HG02763 (cell line): ENCODE results near the gene SLC17A4.
"Not testable (repeated sequence)": the region's sequence is repeated elsewhere in the genome, so short reads cannot be mapped to it uniquely, and the experiment has no call there.

Experiments used
- ATAC-seq: cut with Tn5 transposase; IDR thresholded peaks from one replicate; pipeline ENCODE4 v1.9.1; 2021; ENCODE audit warnings: mild to moderate bottlenecking, moderate library complexity; ENCODE audit not compliant: unreplicated experiment

The SLC17A4 gene

GRCh38 chr6:25754535-25754934, at the start of gene SLC17A4:
Gene SLC17A4 (plus strand): TSS chr6:25754742. CDS start chr6:25761963, 7,221 bp downstream.
- ATAC-seq, result no peak

- no peak for ATAC-seq
These were observed 48.1 kb upstream of the SLC17A4 start for GRCh38 chr6:25706314-25707014.

- ATAC-seq, result no peak
These were observed 44.8 kb upstream of the SLC17A4 start for GRCh38 chr6:25709761-25710160.

GRCh38 chr6:25710287-25710686, 44.3 kb upstream of the SLC17A4 start:
- no peak for ATAC-seq

- no peak for ATAC-seq
These were observed 40.7 kb upstream of the SLC17A4 start for GRCh38 chr6:25713824-25714223.

- no peak for ATAC-seq
These were observed 39.8 kb upstream of the SLC17A4 start for GRCh38 chr6:25714765-25715164.

GRCh38 chr6:25715794-25716193, 38.7 kb upstream of the SLC17A4 start:
- no peak for ATAC-seq

GRCh38 chr6:25717866-25718740, 36.4 kb upstream of the SLC17A4 start:
- ATAC-seq, result no peak

GRCh38 chr6:25726122-25726911, 28.2 kb upstream of the SLC17A4 start:
- no peak for ATAC-seq

- ATAC-seq, result no peak
These were observed 27.5 kb upstream of the SLC17A4 start for GRCh38 chr6:25727028-25727427.

- ATAC-seq, result no peak
These were observed 23.6 kb upstream of the SLC17A4 start for GRCh38 chr6:25730907-25731306.

- ATAC-seq, result no peak
These were observed 22.8 kb upstream of the SLC17A4 start for GRCh38 chr6:25731721-25732120.

- ATAC-seq, result no peak
These were observed 21.9 kb upstream of the SLC17A4 start for GRCh38 chr6:25732468-25733198.

GRCh38 chr6:25735261-25735660, 19.3 kb upstream of the SLC17A4 start:
- no peak for ATAC-seq

- ATAC-seq, result no peak
These were observed 10.7 kb upstream of the SLC17A4 start for GRCh38 chr6:25743868-25744267.

GRCh38 chr6:25745836-25746235, 8.7 kb upstream of the SLC17A4 start:
- no peak for ATAC-seq

GRCh38 chr6:25746968-25747367, 7.6 kb upstream of the SLC17A4 start:
- ATAC-seq, result no peak

GRCh38 chr6:25747477-25747876, 7.1 kb upstream of the SLC17A4 start:
- no peak for ATAC-seq

- ATAC-seq, result no peak
These were observed 6.5 kb upstream of the SLC17A4 start for GRCh38 chr6:25748049-25748448.

GRCh38 chr6:25748601-25749517, 5.7 kb upstream of the SLC17A4 start:
- ATAC-seq, result not testable (repeated sequence)
